SK-N-SH treated with all-trans-retinoic acid at 6 μM for 48 hours (cell line): Measurements from ENCODE around the gene SDK1.

Source experiments
- BACH2 ChIP-seq: fragments of 250-450 bp; sonication (Bioruptor Pico); IDR thresholded peaks from 2 replicates; pipeline ENCODE4 v1.9.0; 2021; ENCODE audit warnings: mild to moderate bottlenecking, borderline replicate concordance
- CSRNP3 ChIP-seq: fragments of 250-450 bp; sonication (Bioruptor Pico); IDR thresholded peaks from 2 replicates; pipeline ENCODE4 v1.5.1; 2021; ENCODE audit warnings: mild to moderate bottlenecking, moderate library complexity
- RARB ChIP-seq: fragments of 250-450 bp; sonication (Bioruptor Pico); IDR thresholded peaks from 2 replicates; pipeline ENCODE4 v1.8.0; 2021; ENCODE audit warnings: mild to moderate bottlenecking, moderate library complexity
- SNAI2 ChIP-seq: fragments of 250-450 bp; sonication (Bioruptor Pico); IDR thresholded peaks from 2 replicates; pipeline ENCODE4 v1.5.0; 2020; ENCODE audit warnings: mild to moderate bottlenecking, moderate library complexity
- TOX ChIP-seq: fragments of 250-450 bp; sonication (Bioruptor Pico); IDR thresholded peaks from 2 replicates; pipeline ENCODE4 v1.8.0; 2021; ENCODE audit warnings: mild to moderate bottlenecking, moderate library complexity, borderline replicate concordance
- ZFP3 ChIP-seq: fragments of 250-450 bp; sonication (Bioruptor Pico); IDR thresholded peaks from 2 replicates; pipeline ENCODE4 v1.5.0; 2020; ENCODE audit warnings: mild to moderate bottlenecking, moderate library complexity

GRCh38 chr7:4000934-4001333 lies 699.9 kb downstream of the SDK1 start:
- no peak for TF ChIP-seq RARB
- no peak for TF ChIP-seq BACH2
- TF ChIP-seq CSRNP3 (CRISPR knock-in tag), result no peak
- no peak for TF ChIP-seq ZFP3 (CRISPR knock-in tag)
- no peak for TF ChIP-seq SNAI2 (CRISPR knock-in tag)
- TF ChIP-seq TOX (CRISPR knock-in tag), result no peak
